NCI-H2227 (cell line): Measurements from ENCODE around the gene RELL1.
"Not testable (repeated sequence)": the region's sequence is repeated elsewhere in the genome, so short reads cannot be mapped to it uniquely, and the experiment has no call there.

Experiments
- DNase-seq: peaks from one replicate; lab custom pipeline; 2025; ENCODE audit not compliant: unreplicated experiment; lab: John Stamatoyannopoulos, UW

Gene RELL1

DNA sequence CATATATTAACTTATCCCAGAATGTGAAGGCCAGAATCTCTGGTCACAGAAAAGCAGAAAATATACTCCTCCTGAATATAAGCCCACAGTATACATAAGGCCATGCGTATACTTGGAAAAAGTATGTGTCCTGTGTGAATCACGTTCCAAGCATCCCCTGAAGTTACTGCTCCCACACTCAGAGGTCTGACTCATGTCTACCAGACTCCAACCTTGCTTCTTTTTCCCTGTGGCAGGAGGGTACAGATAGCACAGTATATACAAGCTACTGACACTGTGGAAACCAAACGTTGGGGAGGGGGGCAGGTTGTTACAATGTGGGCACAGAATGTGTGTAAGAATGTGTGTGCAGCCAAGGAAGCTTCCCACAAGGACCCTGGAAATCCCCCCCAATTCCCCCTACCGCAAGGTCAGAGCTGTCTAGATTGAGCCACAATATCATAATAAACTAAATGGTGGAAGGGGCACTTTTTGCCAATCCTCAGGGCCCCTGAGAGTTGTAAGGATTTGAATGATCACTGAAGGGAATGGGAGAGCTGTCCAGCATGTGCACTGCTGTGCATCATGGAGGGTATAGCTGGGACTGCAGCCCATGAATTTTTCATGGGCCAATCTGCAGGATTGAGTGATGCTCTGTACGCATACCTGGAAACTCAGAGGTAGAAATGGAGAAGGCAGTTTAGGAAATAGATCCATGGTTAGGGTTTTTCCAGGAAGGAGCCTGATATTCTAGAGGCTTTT lies 7.4 kb upstream of the RELL1 start:
- DNase-seq, result no peak

GRCh38 chr4:37693030-37693429 lies 6.9 kb upstream of the RELL1 start:
- DNase-seq, result no peak

- DNase-seq, result no peak
Observed at GRCh38 chr4:37690976-37691375, 4.8 kb upstream of the RELL1 start.

- no peak for DNase-seq
Observed at GRCh38 chr4:37689353-37690095, 3.3 kb upstream of the RELL1 start.

- peak; percentile 32 for DNase-seq
Observed at GRCh38 chr4:37687681-37688080, 1.5 kb upstream of the RELL1 start.

DNA sequence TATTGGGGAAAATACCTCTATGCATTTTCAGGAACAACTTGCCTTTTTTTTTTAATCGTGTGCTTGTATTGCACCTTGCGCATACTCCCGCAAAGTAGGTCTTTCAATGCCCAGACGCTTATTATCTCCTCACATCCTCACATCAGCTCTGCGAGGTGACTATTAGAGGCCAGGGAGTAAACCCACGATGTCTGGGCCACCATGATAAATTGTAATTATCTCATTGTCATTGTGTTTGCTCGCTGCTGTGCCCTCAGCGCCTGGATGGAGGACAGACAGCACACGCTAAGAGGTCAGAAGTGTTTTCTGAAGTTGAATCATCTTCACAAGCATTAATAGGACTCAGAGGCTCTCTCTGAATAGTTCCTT lies 1.0 kb upstream of the RELL1 start:
- peak; percentile 62 for DNase-seq

- peak; percentile 64 for DNase-seq
Observed at GRCh38 chr4:37685823-37686372, 278 bp downstream of the RELL1 start.

- DNase-seq, result no peak
Observed at GRCh38 chr4:37685161-37685822, 884 bp downstream of the RELL1 start.

DNA sequence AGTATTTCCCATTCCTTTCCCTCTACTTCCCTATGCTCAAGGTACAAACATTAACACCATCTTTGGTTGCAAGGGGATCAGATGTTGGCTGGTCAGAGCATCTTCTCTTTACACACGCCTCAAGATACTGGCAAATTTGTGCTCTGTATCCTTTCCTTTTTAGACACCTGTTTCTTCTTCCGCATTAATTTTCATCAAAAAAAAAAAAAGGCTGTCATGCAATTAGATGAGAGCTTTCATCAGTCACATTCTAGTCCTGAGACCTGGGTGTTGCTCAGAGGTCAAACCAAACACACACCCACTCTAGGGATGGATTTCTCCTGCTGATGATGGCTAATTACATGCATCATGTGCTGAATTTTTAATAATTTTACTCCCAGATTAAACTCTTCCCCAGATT lies 2.0 kb downstream of the RELL1 start:
- DNase-seq, result no peak

DNA sequence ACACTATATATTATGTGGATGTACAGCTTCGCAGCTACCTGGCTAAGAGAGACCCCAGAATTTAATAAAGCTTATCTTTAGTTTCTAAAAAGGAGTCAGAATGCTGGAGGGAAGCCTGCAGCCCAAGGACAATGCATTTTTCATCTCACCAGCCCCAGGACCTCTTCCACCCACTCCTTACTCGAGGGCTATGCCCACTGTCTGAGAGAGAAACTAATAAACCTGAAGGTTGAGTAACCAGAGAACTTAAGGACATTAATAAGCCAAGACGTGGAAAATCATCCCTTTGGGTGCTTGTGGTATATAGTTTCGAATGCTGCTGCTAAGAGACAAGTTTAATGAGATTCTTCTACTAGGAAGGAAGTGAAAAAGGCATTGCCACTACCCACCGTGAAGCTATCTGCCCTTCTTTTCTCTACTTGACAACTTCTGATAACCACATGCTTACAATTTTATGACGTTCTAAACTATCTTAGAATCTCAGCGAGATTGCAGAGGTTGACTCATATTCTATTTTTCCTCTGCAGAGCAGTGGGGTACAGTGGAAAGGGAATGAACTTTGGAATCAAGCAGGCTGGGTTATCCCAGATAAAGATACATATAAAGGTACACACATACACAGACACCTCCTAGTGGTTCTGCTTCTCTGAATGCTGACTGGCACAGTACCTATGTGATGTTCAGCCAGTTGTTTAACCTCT lies 3.3 kb downstream of the RELL1 start:
- DNase-seq, result no peak

DNA sequence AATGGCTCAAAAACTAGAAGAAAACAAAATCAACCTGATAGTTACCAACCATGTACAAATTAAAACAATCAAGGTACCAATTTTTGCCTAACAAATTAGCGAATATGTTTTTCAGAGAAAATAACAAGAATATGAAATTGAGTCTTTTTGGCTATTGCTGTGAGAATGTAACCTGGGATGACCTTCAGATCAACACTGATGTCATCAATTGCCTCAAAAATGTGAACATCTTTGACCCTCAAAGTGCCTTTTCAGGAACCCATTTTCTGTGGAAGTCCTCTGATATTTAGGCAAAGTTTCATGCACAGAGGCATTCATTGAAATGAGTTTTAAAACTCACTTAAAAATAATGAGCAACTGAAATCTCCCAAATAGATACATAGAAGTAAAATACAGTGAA lies 6.1 kb downstream of the RELL1 start:
- no peak for DNase-seq

DNA sequence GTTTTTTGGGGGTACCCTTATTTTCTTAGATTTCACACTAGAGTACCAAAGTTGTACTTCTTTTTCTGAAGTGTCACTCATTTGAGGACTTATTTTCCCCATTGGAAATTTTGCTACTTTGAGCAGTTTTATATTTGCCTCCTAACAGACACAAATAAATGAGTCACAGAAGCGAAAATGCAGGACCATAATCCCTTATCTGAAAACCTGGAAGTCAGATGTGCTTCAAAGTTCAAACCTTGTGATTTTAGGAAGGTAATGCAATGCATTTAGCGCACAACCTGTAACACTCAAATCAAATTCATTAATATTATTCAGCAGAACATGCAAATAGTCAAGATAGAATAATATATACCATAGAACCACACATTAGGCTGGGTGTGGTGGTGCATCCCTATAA lies 6.9 kb downstream of the RELL1 start:
- no peak for DNase-seq

- no peak for DNase-seq
Observed at GRCh38 chr4:37678624-37679023, 7.6 kb downstream of the RELL1 start.

DNA sequence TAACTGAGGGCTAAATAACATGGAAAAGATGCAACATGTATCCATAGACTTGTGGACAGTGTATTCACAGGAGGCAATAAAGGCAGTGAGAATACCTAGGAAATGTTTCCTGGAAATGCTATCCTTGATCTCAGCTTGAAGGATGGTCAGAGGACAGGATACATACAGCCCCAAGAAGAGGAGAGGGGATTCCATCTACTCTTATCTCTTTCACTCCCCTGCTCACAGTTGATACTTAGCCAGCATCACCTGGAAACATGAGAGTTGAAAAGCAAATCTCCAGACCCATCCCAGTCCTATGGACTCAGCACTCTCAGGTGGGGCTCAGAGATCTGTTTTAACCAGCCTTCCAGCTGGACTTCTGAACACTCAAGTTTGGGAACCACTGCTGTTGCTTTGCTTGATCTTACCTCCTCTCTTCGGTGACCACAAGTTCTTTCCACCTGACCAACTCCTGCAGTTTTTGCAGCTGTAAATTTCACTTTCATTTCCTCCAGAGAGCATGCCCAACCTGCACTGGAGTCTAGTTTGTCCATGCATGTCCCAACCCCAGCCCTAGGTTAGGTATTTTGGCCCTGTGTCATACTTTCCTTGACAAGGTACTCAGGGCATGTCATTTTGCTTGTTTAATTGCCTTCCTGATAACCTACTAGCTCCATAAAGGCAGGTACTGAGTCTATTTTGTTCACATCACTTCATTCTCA lies 10.4 kb downstream of the RELL1 start:
- no peak for DNase-seq

DNA sequence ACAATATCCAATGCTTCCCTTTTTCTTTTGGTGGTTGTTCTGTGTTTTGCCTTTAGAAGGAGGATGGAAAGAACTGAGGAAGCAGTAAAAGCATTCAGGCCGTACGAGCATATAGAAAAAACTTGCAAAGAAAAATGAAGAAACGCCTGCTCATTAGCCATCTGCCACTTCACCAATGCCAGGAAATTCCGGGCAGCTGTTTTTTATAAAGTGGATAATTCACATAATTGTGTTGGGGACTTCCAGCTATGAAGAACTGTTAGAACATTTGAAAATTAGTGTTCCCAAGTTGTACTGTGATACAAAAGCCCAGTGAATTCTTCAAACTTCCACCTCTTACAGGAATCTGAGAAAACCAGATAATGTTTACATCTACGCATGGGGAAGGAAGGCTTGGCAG lies 11.7 kb downstream of the RELL1 start:
- peak; percentile 3 for DNase-seq

DNA sequence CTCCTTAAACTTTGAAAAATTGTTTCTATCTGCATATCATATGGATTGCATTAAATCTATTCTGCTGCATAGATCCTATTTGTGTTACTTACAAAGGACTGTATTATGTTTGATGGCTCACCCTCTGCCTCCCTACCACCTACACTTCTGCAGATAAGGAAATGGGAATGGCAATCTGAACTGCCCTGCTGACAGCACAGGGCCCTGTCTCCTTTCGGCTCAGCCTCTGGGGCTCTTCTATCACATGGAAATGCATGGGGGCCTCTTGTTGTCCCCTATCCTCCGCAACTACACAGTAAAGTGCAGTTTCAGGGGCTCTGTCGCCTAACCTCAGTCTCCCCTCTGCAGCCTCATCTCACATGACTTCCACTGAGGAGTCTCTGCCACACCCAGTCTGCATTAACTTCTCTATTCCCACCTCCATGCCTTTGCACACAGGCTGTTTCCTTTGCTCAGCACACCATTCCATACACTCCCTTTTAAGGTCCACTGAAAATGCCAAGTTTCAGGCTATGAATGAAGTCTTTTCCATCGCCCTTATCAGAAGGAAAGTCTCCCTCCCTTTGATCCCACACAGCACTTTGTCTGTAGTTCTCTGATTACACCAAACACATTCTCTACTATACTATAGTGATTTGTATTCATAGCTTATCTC lies 12.5 kb downstream of the RELL1 start:
- DNase-seq, result no peak

DNA sequence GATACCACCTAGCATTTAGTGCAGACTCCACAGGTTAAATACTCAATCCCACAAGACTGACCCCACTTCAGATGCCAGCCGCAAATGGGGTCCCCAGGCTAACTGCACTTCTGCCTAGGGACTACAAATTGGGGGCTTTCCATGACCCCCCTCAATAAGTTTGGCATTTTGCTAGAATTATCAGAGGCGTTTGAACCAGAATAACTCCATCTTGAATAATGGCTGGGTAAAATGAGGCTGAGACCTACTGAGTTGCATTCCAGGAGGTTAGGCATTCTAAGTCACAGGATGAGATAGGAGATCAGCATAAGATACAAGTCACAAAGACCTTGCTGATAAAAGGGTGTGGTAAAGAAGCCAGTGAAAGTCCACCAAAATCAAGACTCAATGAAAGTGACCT lies 15.1 kb downstream of the RELL1 start:
- no peak for DNase-seq

- no peak for DNase-seq
Observed at GRCh38 chr4:37670249-37670648, 15.9 kb downstream of the RELL1 start.

GRCh38 chr4:37669124-37669523 lies 17.1 kb downstream of the RELL1 start:
- not testable (repeated sequence) for DNase-seq
